ENCODE results near the gene ZNF814. TPM values are rescaled to one million over a fixed set of nuclear protein-coding genes. Genes with fewer than 3 reads are reported as not detected.

Gene ZNF814
- total and polyA plus RNA-seq, 5 donors = 9.5 to 13.8 (median 13.0) TPM

Other genes with a start within 250 kb of the ZNF814 start
- gene ZSCAN4, start 220.1 kb downstream of the ZNF814 start, total RNA-seq = under 1 TPM in 3 of 4 donors, not detected in 1; 0.23 to 0.37 (median 0.33) TPM
- 0.16 TPM for gene ZSCAN4, start 220.1 kb downstream of the ZNF814 start, polyA plus RNA-seq
- gene ZNF551, start 207.1 kb downstream of the ZNF814 start, total RNA-seq = 1 to 10 TPM; 3.1 to 5.7 (median 4.2) TPM
- 2.0 TPM for gene ZNF551, start 207.1 kb downstream of the ZNF814 start, polyA plus RNA-seq
- gene ZNF154, start 179.8 kb downstream of the ZNF814 start, total RNA-seq = 10 to 100 TPM in 1 of 4 donors, 1 to 10 TPM in 3; 7.2 to 10.1 (median 8.1) TPM
- 4.5 TPM for gene ZNF154, start 179.8 kb downstream of the ZNF814 start, polyA plus RNA-seq
- 10 to 100 TPM in 1 of 4 donors, 1 to 10 TPM in 3; 8.1 to 11.5 (median 8.8) TPM for gene ZNF671, start 161.4 kb downstream of the ZNF814 start, total RNA-seq
- 4.8 TPM for gene ZNF671, start 161.4 kb downstream of the ZNF814 start, polyA plus RNA-seq
- gene ZNF776, start 142.2 kb downstream of the ZNF814 start, total RNA-seq = 10 to 100 TPM; 11.9 to 16.0 (median 13.7) TPM
- gene ZNF776, start 142.2 kb downstream of the ZNF814 start, polyA plus RNA-seq = 8.7 TPM
- gene ZNF586, start 119.4 kb downstream of the ZNF814 start, total RNA-seq = 10 to 100 TPM in 3 of 4 donors, 1 to 10 TPM in 1; 8.8 to 11.7 (median 11.4) TPM
- 7.1 TPM for gene ZNF586, start 119.4 kb downstream of the ZNF814 start, polyA plus RNA-seq
- gene ZNF552, start 74.1 kb downstream of the ZNF814 start, total RNA-seq = 1 to 10 TPM; 3.3 to 5.8 (median 3.8) TPM
- gene ZNF552, start 74.1 kb downstream of the ZNF814 start, polyA plus RNA-seq = 2.2 TPM
- gene ZNF587B, start 58.7 kb downstream of the ZNF814 start, total RNA-seq = 1 to 10 TPM; 5.8 to 9.3 (median 6.6) TPM
- 4.3 TPM for gene ZNF587B, start 58.7 kb downstream of the ZNF814 start, polyA plus RNA-seq
- gene ZNF587, start 39.2 kb downstream of the ZNF814 start, total RNA-seq = 10 to 100 TPM; 19.6 to 23.8 (median 21.8) TPM
- 16.3 TPM for gene ZNF587, start 39.2 kb downstream of the ZNF814 start, polyA plus RNA-seq
- 10 to 100 TPM; 10.2 to 12.7 (median 11.8) TPM for gene ZNF417, start 27.6 kb upstream of the ZNF814 start, total RNA-seq
- 4.6 TPM for gene ZNF417, start 27.6 kb upstream of the ZNF814 start, polyA plus RNA-seq
- gene ZNF418, start 46.4 kb upstream of the ZNF814 start, total RNA-seq = 10 to 100 TPM; 11.1 to 16.7 (median 12.4) TPM
- gene ZNF418, start 46.4 kb upstream of the ZNF814 start, polyA plus RNA-seq = 9.7 TPM
- gene ZNF256, start 58.7 kb upstream of the ZNF814 start, total RNA-seq = 10 to 100 TPM; 10.0 to 13.9 (median 12.5) TPM
- 5.5 TPM for gene ZNF256, start 58.7 kb upstream of the ZNF814 start, polyA plus RNA-seq
- 1 to 10 TPM; 2.1 to 2.9 (median 2.6) TPM for gene C19orf18, start 85.5 kb upstream of the ZNF814 start, total RNA-seq
- gene C19orf18, start 85.5 kb upstream of the ZNF814 start, polyA plus RNA-seq = 2.9 TPM
- gene ZNF606, start 113.8 kb upstream of the ZNF814 start, total RNA-seq = 10 to 100 TPM; 11.8 to 16.8 (median 15.7) TPM
- 10.2 TPM for gene ZNF606, start 113.8 kb upstream of the ZNF814 start, polyA plus RNA-seq
- gene ZSCAN1, start 145.0 kb upstream of the ZNF814 start, total RNA-seq = under 1 TPM in 1 of 4 donors, not detected in 3; 0.54 TPM
- 0.14 TPM for gene ZSCAN1, start 145.0 kb upstream of the ZNF814 start, polyA plus RNA-seq
- 1 to 10 TPM; 2.8 to 5.1 (median 4.3) TPM for gene ZNF135, start 170.2 kb upstream of the ZNF814 start, total RNA-seq
- 4.2 TPM for gene ZNF135, start 170.2 kb upstream of the ZNF814 start, polyA plus RNA-seq
- gene ZSCAN18, start 209.2 kb upstream of the ZNF814 start, total RNA-seq = 10 to 100 TPM; 69.9 to 89.7 (median 86.4) TPM
- 63.7 TPM for gene ZSCAN18, start 209.2 kb upstream of the ZNF814 start, polyA plus RNA-seq

Data from right cardiac atrium (tissue), 5 donors.